HG03159 (cell line): Measurements from ENCODE around the gene C2CD4D.

ENCODE experiments used
- ATAC-seq: cut with Tn5 transposase; IDR thresholded peaks from one replicate; pipeline ENCODE4 v1.9.1; 2021; ENCODE audit warnings: mild to moderate bottlenecking, moderate library complexity; ENCODE audit not compliant: unreplicated experiment

The C2CD4D gene

GRCh38 chr1:151790940-151791651 is 48.5 kb downstream of the C2CD4D start:
- ATAC-seq, result no peak

GRCh38 chr1:151790071-151790939 is 49.3 kb downstream of the C2CD4D start, which contains the start of gene TDRKH:
TDRKH (minus strand) TSS chr1:151790500; CDS start chr1:151783022, 7,478 bp downstream.
- peak; percentile 95 for ATAC-seq
